Keratinocyte (primary cell): ENCODE measurements around the gene CEP164. TPM values are rescaled to one million over a fixed set of nuclear protein-coding genes. Genes with fewer than 3 reads are reported as not detected.

Source experiments
- DNase-seq: peaks from one replicate; pipeline ENCODE4 v3.0.0-alpha.2; 2011; ENCODE audit warnings: low read depth, missing footprints, low spot score
- FAIRE-seq: peaks from 2 replicates; lab custom pipeline; 2011; peaks lifted over from hg19 to GRCh38; lab: Jason Lieb, UNC
- H2AFZ ChIP-seq: 2 replicates; pipeline ENCODE4 v1.6.0; 2012; ENCODE audit warnings: low read length, control low read depth, inconsistent platforms; ENCODE audit not compliant: control insufficient read depth
- H3K27ac ChIP-seq: 2 replicates; pipeline ENCODE4 v1.5.1; 2011; ENCODE audit warnings: low read length; ENCODE audit not compliant: control insufficient read depth, insufficient read depth
- H3K27me3 ChIP-seq: 3 replicates; pipeline ENCODE4 v1.6.0; 2011; ENCODE audit warnings: low read length; ENCODE audit not compliant: control insufficient read depth, insufficient read depth; ENCODE audit errors: extremely low read depth
- H3K36me3 ChIP-seq, 2 experiments: 2 replicates in 1 of 2; 3 replicates in 1 of 2; pipeline ENCODE4 v1.5.1; 2011; ENCODE audit warnings: low read length in 2 of 2, mild to moderate bottlenecking in 1 of 2; ENCODE audit not compliant: control insufficient read depth in 2 of 2, insufficient read depth in 2 of 2; ENCODE audit errors: extremely low read depth in 1 of 2
- H3K4me1 ChIP-seq: 3 replicates; pipeline ENCODE4 v1.5.1; 2011; ENCODE audit warnings: low read length; ENCODE audit not compliant: control insufficient read depth, insufficient read depth; ENCODE audit errors: extremely low read depth
- H3K4me2 ChIP-seq: 3 replicates; pipeline ENCODE4 v1.6.0; 2011; ENCODE audit warnings: low read depth, low read length; ENCODE audit not compliant: control insufficient read depth, insufficient read depth; ENCODE audit errors: extremely low read depth
- H3K4me3 ChIP-seq, 3 experiments: fragments of 200-600 bp in 1 of 3; sonication (generic) in 1 of 3; 2 replicates in 2 of 3; 3 replicates in 1 of 3; pipeline ENCODE4 v1.5.1; 2011 to 2016; ENCODE audit warnings: low read length in 3 of 3, mild to moderate bottlenecking in 3 of 3, control low read depth in 2 of 3, inconsistent platforms in 1 of 3, low read depth in 1 of 3, mixed read lengths in 1 of 3, mixed run types in 1 of 3, moderate library complexity in 1 of 3; ENCODE audit not compliant: control insufficient read depth in 2 of 3, insufficient read depth in 2 of 3; ENCODE audit errors: extremely low read depth in 1 of 3
- H3K79me2 ChIP-seq: 2 replicates; pipeline ENCODE4 v1.6.0; 2012; ENCODE audit warnings: low read length; ENCODE audit not compliant: control insufficient read depth, insufficient read depth
- H3K9ac ChIP-seq: 3 replicates; pipeline ENCODE4 v1.6.0; 2011; ENCODE audit warnings: low read length; ENCODE audit not compliant: control insufficient read depth, insufficient read depth; ENCODE audit errors: extremely low read depth
- H3K9me1 ChIP-seq: 3 replicates; pipeline ENCODE4 v1.6.0; 2011; ENCODE audit warnings: low read length; ENCODE audit not compliant: control insufficient read depth, insufficient read depth; ENCODE audit errors: extremely low read depth
- H3K9me3 ChIP-seq: 2 replicates; pipeline ENCODE4 v1.5.1; 2012; ENCODE audit warnings: low read depth, low read length; ENCODE audit not compliant: control insufficient read depth
- H4K20me1 ChIP-seq: 3 replicates; pipeline ENCODE4 v1.6.0; 2011; ENCODE audit warnings: low read length; ENCODE audit not compliant: control insufficient read depth, insufficient read depth; ENCODE audit errors: extremely low read depth
- EZH2 ChIP-seq: IDR thresholded peaks from one replicate; pipeline ENCODE4 v1.6.1; 2012; ENCODE audit warnings: inconsistent platforms, mild to moderate bottlenecking, low read length, moderate library complexity
- dilution Hi-C: fragments of 300-500 bp; cut with MboI; formaldehyde crosslinking; loops from one replicate; pipeline ENCODE4 v1.7.0; 2020; ENCODE audit warnings: low sequenced_read_pairs; ENCODE audit not compliant: extremely low pct_ligation_motif_present
- polyA plus RNA-seq, 5 experiments: library from polyadenylated mRNA; depleted of rRNA in 3 of 5; stranded (reverse) in 3 of 5; stranded (forward) in 1 of 5; unstranded in 1 of 5; fragments of >200 nt; gene quantifications; 1 replicate in 1 of 5; 2 replicates in 3 of 5; 3 replicates in 1 of 5; pipeline versions ENCODE4 v1.2.1 to v1.2.3, GENCODE V29; 2011 to 2012; ENCODE audit warnings: missing spikeins in 2 of 5, low read depth in 1 of 5, low replicate concordance in 1 of 5
- TF ChIP-seq, protein P1 (sequence below), 3 experiments: IDR thresholded peaks in 1 of 3; conservative IDR thresholded peaks in 1 of 3; optimal IDR thresholded peaks in 1 of 3; 2 replicates in 2 of 3; 3 replicates in 1 of 3; pipeline versions ENCODE3 to v1.5.1; 2011; ENCODE audit warnings: low read length in 3 of 3, mild to moderate bottlenecking in 3 of 3, moderate library complexity in 2 of 3, control low read depth in 1 of 3, inconsistent platforms in 1 of 3; ENCODE audit not compliant: insufficient read depth in 2 of 3; ENCODE audit errors: extremely low read depth in 1 of 3

The CEP164 gene
- polyA plus RNA-seq, 1 donor (not counting 4 experiments of a cell fraction or from before 2014, with no cell fraction given): 15.1 TPM

DNA sequence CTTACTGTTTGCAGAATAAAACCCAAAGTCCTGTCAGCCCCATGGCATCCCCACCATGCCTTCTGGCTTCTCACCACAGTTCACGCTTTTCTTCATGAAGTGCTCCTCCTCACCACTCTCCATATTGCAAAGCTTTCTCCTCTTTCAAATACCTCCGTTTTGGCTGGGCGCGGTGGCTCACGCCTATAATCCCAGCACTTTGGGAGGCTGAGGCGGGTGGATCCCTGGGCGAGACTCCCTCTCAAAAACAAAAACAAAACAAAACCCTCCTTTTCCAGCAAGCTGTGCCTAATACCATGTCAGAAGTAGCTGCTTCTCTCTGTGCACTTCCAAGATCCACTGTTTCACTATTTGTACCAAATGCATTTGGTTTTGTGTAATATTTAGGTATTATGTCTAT lies 18.3 kb upstream of the CEP164 start:
- Histone ChIP-seq H3K4me2 (no peak overlapping the region), H3K27ac (no peak overlapping the region), H3K27me3 (no peaks in the 10 kb centered on the region), H3K9ac (no peak overlapping the region), H3K9me1 (no peaks in the 10 kb centered on the region), H3K79me2 (no peaks in the 10 kb centered on the region), H3K9me3 (no peaks in the 10 kb centered on the region), H3K4me1 (no peaks in the 10 kb centered on the region), H2AFZ (no peak overlapping the region), H4K20me1 (no peaks in the 10 kb centered on the region), H3K4me3 (no peak overlapping the region), H3K36me3 (no peaks in the 10 kb centered on the region)
- FAIRE-seq: no peak
- dilution Hi-C loops: no loop called here
- TF ChIP-seq EZH2: no peak
- TF ChIP-seq, protein P1, sequence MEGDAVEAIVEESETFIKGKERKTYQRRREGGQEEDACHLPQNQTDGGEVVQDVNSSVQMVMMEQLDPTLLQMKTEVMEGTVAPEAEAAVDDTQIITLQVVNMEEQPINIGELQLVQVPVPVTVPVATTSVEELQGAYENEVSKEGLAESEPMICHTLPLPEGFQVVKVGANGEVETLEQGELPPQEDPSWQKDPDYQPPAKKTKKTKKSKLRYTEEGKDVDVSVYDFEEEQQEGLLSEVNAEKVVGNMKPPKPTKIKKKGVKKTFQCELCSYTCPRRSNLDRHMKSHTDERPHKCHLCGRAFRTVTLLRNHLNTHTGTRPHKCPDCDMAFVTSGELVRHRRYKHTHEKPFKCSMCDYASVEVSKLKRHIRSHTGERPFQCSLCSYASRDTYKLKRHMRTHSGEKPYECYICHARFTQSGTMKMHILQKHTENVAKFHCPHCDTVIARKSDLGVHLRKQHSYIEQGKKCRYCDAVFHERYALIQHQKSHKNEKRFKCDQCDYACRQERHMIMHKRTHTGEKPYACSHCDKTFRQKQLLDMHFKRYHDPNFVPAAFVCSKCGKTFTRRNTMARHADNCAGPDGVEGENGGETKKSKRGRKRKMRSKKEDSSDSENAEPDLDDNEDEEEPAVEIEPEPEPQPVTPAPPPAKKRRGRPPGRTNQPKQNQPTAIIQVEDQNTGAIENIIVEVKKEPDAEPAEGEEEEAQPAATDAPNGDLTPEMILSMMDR (optimal IDR thresholded peaks at IDR 0.05 in 1 of 3, IDR thresholded peaks at IDR 0.05 in 1 of 3, conservative IDR thresholded peaks at IDR 0.05 in 1 of 3; ENCODE audit: extremely low read depth in 1 of 3, insufficient read depth in 2 of 3, low read length in 3 of 3): no peak
- DNase-seq: no peak

DNA sequence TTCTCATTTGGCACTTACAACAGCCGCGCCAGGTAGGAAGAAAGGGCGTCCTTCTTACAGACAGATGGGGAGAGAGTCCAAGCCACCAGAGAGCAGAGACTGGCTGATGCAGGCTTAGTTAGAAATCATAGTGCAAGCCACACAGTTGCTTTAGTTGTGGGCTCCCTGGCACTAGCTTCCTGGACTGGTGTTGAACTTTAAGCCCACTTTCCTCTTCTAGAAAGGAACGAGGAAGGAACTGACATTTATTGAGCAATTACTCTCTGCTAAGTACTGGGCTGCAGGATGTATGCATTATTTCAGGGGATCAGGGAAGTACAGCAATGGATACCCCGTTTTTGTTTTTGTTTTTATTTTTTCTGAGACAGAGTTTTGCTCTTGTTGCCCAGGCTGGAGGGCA lies 14.6 kb upstream of the CEP164 start:
- FAIRE-seq: no peak
- H3K9me3 ChIP-seq: no peaks in the 10 kb centered on the region

More for the DNA sequence above, 14.6 kb upstream of the CEP164 start:
- H3K9ac ChIP-seq: no peak overlapping the region
- no peak overlapping the region for H2AFZ ChIP-seq
- no peak overlapping the region for H3K4me3 ChIP-seq
- no peak for TF ChIP-seq EZH2
- TF ChIP-seq, protein P1 (optimal IDR thresholded peaks at IDR 0.05 in 1 of 3, IDR thresholded peaks at IDR 0.05 in 1 of 3, conservative IDR thresholded peaks at IDR 0.05 in 1 of 3; ENCODE audit: extremely low read depth in 1 of 3, insufficient read depth in 2 of 3, low read length in 3 of 3): no peak
- H3K4me2 ChIP-seq: no peak overlapping the region
- no peaks in the 10 kb centered on the region for H3K9me1 ChIP-seq
- H3K36me3 ChIP-seq: no peaks in the 10 kb centered on the region
- H3K4me1 ChIP-seq: peaks cover 11% of the 10 kb centered on the region
- no peaks in the 10 kb centered on the region for H3K79me2 ChIP-seq
- no peaks in the 10 kb centered on the region for H3K27me3 ChIP-seq
- dilution Hi-C loops: no loop called here
- no peaks in the 10 kb centered on the region for H4K20me1 ChIP-seq
- DNase-seq: no peak
- no peak overlapping the region for H3K27ac ChIP-seq
